GM19397 (cell line): ENCODE results near the gene OR52B4.
"Not testable (repeated sequence)": the region's sequence is repeated elsewhere in the genome, so short reads cannot be mapped to it uniquely, and the experiment has no call there.

ENCODE experiments used
- ATAC-seq: cut with Tn5 transposase; IDR thresholded peaks from one replicate; pipeline ENCODE4 v1.9.1; 2021; ENCODE audit warnings: mild to moderate bottlenecking, moderate library complexity; ENCODE audit not compliant: unreplicated experiment

OR52B4 gene

GRCh38 chr11:4368286-4368685 lies at the start of gene OR52B4:
Gene OR52B4, minus strand, starts transcription at chr11:4368386. Its CDS starts 91 bp downstream, at chr11:4368295.
- ATAC-seq: no peak

DNA sequence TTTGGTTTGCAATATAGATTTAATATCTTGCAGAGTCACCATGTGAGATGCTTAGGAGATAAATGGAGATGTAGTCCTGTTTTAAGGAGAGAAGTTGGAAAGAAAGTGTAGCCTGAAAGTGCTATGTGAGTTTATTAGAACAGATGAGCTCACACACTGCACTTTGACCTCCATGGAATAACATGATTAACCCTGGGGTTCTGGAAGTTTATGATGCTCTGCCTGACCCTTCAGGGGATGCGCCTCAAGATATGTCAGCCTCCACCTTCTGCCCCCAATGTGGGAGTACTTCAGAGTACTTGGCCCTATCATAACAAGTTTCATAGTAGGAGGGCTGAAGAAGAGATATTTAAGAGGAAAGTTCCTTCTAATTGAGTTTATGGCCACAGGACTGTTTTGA lies 48.6 kb upstream of the OR52B4 start:
- no peak for ATAC-seq

DNA sequence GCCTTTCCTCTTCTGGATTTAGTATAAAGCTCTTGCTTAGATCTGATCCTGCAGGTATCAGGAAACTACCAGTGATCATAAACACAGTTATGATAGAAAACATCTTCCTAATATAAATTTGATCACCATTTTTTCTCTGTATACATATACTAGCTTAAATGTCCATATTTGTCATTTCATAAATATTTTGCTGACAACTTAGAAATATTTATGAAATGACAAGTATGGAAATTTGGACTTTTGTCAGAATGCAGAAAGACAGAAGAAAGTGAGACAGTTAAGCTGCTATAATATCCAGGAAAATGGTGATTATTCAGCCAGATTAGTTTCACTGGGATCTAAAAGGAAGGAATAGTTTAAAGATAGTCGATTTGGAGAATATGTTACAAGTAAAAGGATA lies 48.1 kb upstream of the OR52B4 start:
- ATAC-seq: no peak

GRCh38 chr11:4406206-4406605 lies 38.0 kb upstream of the OR52B4 start:
- ATAC-seq: not testable (repeated sequence)

DNA sequence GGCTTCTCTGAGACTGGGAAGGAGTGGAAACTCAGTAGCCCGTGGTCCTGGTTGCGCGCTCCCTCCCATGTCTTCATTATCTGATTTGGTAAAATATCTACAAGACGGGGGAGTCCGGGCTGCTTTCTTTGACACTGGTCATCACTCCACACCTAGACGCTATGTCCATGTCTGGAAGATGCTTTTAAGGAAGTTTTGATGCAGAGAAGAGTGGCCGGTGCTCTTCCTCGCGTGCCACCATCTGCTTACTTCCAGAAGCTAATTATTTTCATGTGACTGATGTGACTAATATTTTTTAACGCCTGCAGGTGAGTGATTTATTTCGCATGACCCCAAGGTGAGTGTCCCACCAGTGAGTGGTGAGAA lies 25.7 kb upstream of the OR52B4 start:
- ATAC-seq: peak; percentile 18

DNA sequence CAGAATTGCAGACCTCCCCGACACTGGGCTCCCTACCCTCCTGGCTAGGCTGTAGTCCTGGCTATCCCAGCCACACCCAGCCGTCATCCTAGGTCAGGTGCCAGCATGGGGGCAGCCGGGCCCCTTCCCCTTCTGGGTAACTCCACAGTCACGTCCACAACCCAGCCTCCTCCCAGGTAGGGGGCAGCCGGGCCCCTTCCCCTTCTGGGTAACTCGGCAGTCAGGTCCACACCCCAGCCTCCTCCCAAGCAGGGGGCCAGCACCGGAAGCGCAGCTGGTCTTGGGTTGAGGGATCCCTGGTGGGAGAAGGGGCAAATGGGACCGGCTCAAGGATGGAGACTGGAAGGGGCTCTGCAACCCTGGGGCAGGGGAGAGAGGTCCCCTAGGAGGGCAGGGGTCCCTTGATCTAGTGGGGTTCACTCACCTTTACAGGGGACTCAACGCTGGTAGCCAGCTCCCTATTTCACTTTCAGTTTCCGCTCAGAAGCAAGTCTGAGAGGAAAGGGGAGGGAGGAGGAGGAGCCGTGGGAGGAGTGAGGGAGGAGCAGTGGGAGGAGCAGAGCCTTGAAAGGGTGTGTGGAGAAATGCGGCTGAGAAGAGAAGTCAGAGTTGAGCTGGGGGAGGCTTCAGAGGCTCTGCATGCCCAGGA lies 25.1 kb upstream of the OR52B4 start, which contains the start of gene TRIM21:
TRIM21 (minus strand) TSS at position 494 of the 649 bp plus-strand sequence. CDS start 3,293 bp downstream, outside the sequence.
- peak; percentile 99 for ATAC-seq

DNA sequence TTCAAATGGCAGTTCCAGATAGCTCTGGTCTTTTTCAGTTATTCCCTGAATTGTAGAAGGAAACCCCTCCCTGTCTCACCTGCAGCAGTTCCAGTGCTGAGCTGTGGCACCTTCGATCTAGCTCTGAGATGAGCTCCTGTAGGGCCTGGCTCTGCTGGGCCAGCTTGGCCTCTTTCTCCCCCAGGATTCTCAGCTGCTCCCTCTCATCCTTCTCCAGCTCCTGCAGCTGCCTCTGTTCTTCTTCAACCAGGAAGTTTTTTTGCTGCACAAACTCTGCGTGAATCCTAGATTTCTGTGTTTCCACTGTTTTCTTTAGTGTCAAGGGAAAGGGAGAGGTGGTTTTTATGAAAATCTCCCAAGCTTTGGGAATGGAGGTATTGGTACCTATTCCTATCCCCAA lies 20.0 kb upstream of the OR52B4 start:
- no peak for ATAC-seq

DNA sequence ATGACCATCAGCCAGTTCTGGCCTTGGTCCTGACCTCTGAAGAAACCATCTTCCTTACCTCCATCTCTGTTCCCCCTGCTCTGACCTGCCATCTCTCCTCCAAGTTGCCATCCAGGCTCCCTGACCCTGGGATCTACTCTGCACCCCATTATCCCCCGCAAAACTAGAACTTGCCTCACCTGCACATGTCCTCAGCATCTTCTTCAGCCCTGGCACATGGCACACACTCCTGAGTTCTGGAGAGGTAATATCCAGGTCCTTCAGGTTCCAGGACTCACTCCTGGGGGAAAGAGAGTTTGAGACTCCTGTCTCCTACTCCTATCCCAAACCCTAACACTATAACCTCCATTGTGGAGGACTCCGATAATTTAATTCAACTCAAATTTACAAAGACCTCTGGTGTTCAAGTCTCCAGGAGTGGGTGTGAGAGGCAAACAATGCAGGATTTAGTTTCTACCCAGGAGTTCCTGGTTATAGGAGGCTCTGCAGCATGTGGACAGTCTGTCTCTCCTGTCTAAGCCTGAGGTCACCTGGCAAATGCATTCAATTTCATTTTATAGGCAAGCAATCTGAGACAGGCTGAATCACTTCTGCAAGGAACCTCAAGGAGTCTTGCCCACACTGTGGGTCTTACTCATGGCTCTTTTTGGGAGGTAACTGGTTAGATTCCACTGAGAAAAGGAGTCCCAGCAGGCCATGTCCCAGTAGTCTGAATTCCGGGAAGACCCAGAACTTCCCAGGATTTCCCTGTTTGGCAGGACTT lies 18.0 kb upstream of the OR52B4 start:
- no peak for ATAC-seq

DNA sequence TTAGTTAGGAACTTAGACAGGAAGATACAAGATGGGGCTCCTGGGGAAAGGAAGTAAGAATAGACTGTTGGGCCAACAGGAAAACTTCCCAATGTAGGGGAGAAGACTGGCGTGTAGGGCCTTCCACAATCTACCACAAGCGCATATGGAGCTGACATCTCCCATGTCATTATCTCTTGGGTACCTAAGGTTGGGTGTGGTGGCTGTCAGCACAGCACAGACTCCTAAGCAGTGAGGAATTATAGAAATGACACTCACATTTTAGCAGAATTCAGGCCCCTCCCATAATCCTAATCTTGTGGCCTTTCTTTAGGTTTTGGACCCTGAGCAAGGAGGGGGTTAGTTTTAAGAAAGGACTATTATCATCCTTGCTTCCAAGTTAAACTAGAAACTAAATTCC lies 13.7 kb upstream of the OR52B4 start:
- no peak for ATAC-seq

GRCh38 chr11:4375431-4376140 lies 7.4 kb upstream of the OR52B4 start:
- ATAC-seq: no peak

GRCh38 chr11:4370166-4370565 lies 2.0 kb upstream of the OR52B4 start:
- ATAC-seq: no peak

- ATAC-seq: not testable (repeated sequence)
Measured at GRCh38 chr11:4348142-4348541, 20.0 kb downstream of the OR52B4 start.

DNA sequence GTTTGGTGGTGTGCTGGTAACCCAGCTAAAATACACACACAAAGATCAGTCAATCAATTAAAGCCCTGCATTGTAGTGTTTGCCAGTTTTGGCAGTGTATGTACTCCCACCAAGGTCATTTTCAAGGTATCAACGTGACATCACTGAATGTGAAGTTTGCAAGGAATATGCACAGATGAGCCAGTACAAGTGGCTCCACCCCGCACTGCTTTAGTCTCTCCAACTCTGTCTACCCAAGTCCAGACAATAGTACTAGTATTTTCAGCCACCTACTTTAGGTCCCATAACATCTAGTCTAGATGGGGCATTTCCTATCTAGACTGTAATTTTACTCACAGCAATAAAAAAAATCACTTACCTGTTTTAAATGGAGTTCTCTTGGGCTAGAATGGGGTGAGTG lies 22.8 kb downstream of the OR52B4 start:
- not testable (repeated sequence) for ATAC-seq

DNA sequence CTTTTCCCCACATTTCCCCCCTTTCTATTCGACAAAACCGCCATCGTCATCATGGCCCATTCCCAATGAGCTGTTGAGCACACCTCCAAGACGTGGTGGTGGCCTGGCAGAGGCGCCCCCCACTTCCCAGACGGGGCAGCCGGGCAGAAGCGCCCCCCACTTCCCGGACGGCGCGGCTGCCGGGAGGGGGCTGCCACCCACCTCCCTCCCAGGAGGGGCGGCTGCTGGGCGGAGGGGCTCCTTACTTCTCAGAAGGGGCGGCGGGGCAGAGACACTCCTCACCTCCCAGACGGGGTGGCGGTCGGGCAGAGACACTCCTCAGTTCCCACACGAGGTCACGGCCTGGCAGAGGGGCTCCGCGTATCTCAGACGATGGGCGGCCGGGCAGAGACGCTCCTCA lies 33.8 kb downstream of the OR52B4 start:
- ATAC-seq: not testable (repeated sequence)
